OCI-LY7 (cell line): ENCODE results near the gene PPP1R9A.

Source experiments
- CTCF ChIP-seq: fragments of 200-600 bp; sonication (generic); conservative IDR thresholded peaks from 2 replicates; pipeline ENCODE4 v1.5.1; 2014; ENCODE audit warnings: mild to moderate bottlenecking, antibody characterized with exemption, low read length, moderate library complexity, mixed read lengths
- EZH2phosphoT487 ChIP-seq: fragments of 200-600 bp; sonication (generic); IDR thresholded peaks from 2 replicates; pipeline ENCODE4 v1.6.1; 2018; ENCODE audit warnings: low read depth, borderline replicate concordance, mild to moderate bottlenecking, mixed run types, antibody characterized with exemption, low read length, moderate library complexity, mixed read lengths

DNA sequence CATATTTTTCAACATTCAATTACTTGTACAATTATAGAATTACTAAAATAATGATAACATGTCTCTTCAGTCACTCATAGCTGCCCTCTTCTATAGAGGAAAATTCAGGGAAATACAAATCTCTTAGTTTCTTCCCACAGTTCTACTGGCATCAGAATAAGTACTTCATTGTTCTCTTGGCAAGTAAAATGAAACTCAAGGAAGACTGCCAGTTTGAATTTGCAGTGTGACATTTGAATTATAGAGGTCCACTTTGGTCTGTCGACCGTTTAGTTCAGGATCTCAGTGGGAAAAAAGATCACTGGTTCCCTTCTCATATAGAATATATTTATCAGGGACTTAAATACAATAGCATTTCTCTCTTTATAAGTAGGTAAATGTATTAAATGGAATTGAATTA is 302.4 kb downstream of the PPP1R9A start:
- TF ChIP-seq CTCF (no peak), EZH2phosphoT487 (no peak)
